CD4-positive, alpha-beta T cell treated with Interleukin-17A for 4 hours (primary cell): ENCODE results near the gene MPZL1.
A peak's percentile ranks its signal among the peaks of the same experiment; 100 is the strongest.

Experiments
- DNase-seq: peaks from one replicate; pipeline ENCODE4 v3.0.0-alpha.2; 2020; ENCODE audit warnings: mixed read lengths

MPZL1 gene

GRCh38 chr1:167721617-167722151 is at the start of gene MPZL1:
Gene MPZL1, plus strand, starts transcription at chr1:167721982. Its CDS starts 170 bp downstream, at chr1:167722152.
- peak; percentile 93 for DNase-seq

- DNase-seq = no peak
These were observed 49.0 kb upstream of the MPZL1 start for GRCh38 chr1:167672831-167673230.

- no peak for DNase-seq
These were observed 48.5 kb upstream of the MPZL1 start for GRCh38 chr1:167673265-167673664.

GRCh38 chr1:167674156-167674555 is 47.6 kb upstream of the MPZL1 start:
- DNase-seq = no peak

GRCh38 chr1:167675440-167675839 is 46.3 kb upstream of the MPZL1 start:
- DNase-seq = no peak

- peak; percentile 22 for DNase-seq
These were observed 45.4 kb upstream of the MPZL1 start for GRCh38 chr1:167676205-167676915.

GRCh38 chr1:167676916-167677848 is 44.6 kb upstream of the MPZL1 start:
- no peak for DNase-seq

- no peak for DNase-seq
These were observed 43.4 kb upstream of the MPZL1 start for GRCh38 chr1:167678422-167678821.

- DNase-seq = no peak
These were observed 42.9 kb upstream of the MPZL1 start for GRCh38 chr1:167678838-167679237.

- no peak for DNase-seq
These were observed 42.1 kb upstream of the MPZL1 start for GRCh38 chr1:167679714-167680113.

GRCh38 chr1:167681024-167681423 is 40.8 kb upstream of the MPZL1 start:
- DNase-seq = no peak

GRCh38 chr1:167681451-167682098 is 40.2 kb upstream of the MPZL1 start:
- DNase-seq = no peak

GRCh38 chr1:167683226-167683625 is 38.6 kb upstream of the MPZL1 start:
- no peak for DNase-seq

GRCh38 chr1:167683641-167684502 is 37.9 kb upstream of the MPZL1 start:
- no peak for DNase-seq

- DNase-seq = no peak
These were observed 35.9 kb upstream of the MPZL1 start for GRCh38 chr1:167685844-167686243.

- DNase-seq = peak; percentile 87
These were observed 33.8 kb upstream of the MPZL1 start for GRCh38 chr1:167687919-167688519.

- no peak for DNase-seq
These were observed 32.2 kb upstream of the MPZL1 start for GRCh38 chr1:167689567-167689920.

GRCh38 chr1:167690053-167690452 is 31.7 kb upstream of the MPZL1 start:
- no peak for DNase-seq

GRCh38 chr1:167693425-167694045 is 28.2 kb upstream of the MPZL1 start:
- DNase-seq = no peak

GRCh38 chr1:167694691-167695090 is 27.1 kb upstream of the MPZL1 start:
- no peak for DNase-seq

- DNase-seq = no peak
These were observed 26.6 kb upstream of the MPZL1 start for GRCh38 chr1:167695147-167695546.
